C4-2B (cell line): ENCODE measurements around the gene RNU4-1.
A peak's percentile ranks its signal among the peaks of the same experiment; 100 is the strongest.
"Not testable (repeated sequence)": the region's sequence is repeated elsewhere in the genome, so short reads cannot be mapped to it uniquely, and the experiment has no call there.

Experiments
- H3K27ac ChIP-seq: fragments of 450-650 bp; 2 replicates; pipeline ENCODE4 v1.5.1; 2017
- CTCF ChIP-seq: fragments of 450-650 bp; conservative IDR thresholded peaks from 2 replicates; pipeline ENCODE4 v1.5.1; 2017; ENCODE audit warnings: mild to moderate bottlenecking
- ZFX ChIP-seq: fragments of 450-650 bp; IDR thresholded peaks from 2 replicates; pipeline ENCODE4 v1.6.1; 2017

RNU4-1 gene

GRCh38 chr12:120292661-120293531 lies at the start of gene RNU4-1:
RNU4-1 (minus strand) TSS chr12:120293237.
- peak within 1 kb of the TSS; percentile 99 for H3K27ac ChIP-seq
- TF ChIP-seq ZFX (no peak), CTCF (no peak)

- no peak for TF ChIP-seq ZFX
- no peak for TF ChIP-seq CTCF
- no peak overlapping the region for H3K27ac ChIP-seq
These were observed 49.4 kb upstream of the RNU4-1 start for GRCh38 chr12:120342175-120343038.

- TF ChIP-seq ZFX (no peak), CTCF (no peak)
- H3K27ac ChIP-seq, result no peak overlapping the region
These were observed 46.2 kb upstream of the RNU4-1 start for GRCh38 chr12:120339256-120339655.

- TF ChIP-seq ZFX, result no peak
- TF ChIP-seq CTCF, result no peak
- H3K27ac ChIP-seq, result no peak overlapping the region
These were observed 44.7 kb upstream of the RNU4-1 start for GRCh38 chr12:120337730-120338129.

GRCh38 chr12:120336392-120336791 lies 43.4 kb upstream of the RNU4-1 start:
- not testable (repeated sequence) for H3K27ac ChIP-seq

GRCh38 chr12:120335447-120335846 lies 42.4 kb upstream of the RNU4-1 start:
- not testable (repeated sequence) for H3K27ac ChIP-seq
- peak; percentile 76 for TF ChIP-seq CTCF

GRCh38 chr12:120332523-120332922 lies 39.5 kb upstream of the RNU4-1 start:
- TF ChIP-seq CTCF, result no peak
- TF ChIP-seq ZFX, result no peak
- no peak overlapping the region for H3K27ac ChIP-seq
